ENCODE results near the gene PPP1CB.
"Not testable (repeated sequence)": the region's sequence is repeated elsewhere in the genome, so short reads cannot be mapped to it uniquely, and the experiment has no call there.

PPP1CB gene

GRCh38 chr2:28772351-28772750 is 20.7 kb downstream of the PPP1CB start:
- in situ Hi-C loops (cut with MboI; ENCODE audit: low sequenced_read_pairs): no loop called here

GRCh38 chr2:28776471-28776870 is 24.8 kb downstream of the PPP1CB start:
- in situ Hi-C loops (cut with MboI; ENCODE audit: low sequenced_read_pairs): no loop called here

- in situ Hi-C loops (cut with MboI; ENCODE audit: low sequenced_read_pairs): no loop called here
These were observed 26.8 kb downstream of the PPP1CB start for GRCh38 chr2:28778392-28778791.

GRCh38 chr2:28779001-28779400 is 27.4 kb downstream of the PPP1CB start:
- in situ Hi-C loops (cut with MboI; ENCODE audit: low sequenced_read_pairs): no loop called here

- in situ Hi-C loops (cut with MboI; ENCODE audit: low sequenced_read_pairs): no loop called here
These were observed 28.9 kb downstream of the PPP1CB start for GRCh38 chr2:28780496-28780895.

- in situ Hi-C loops (cut with MboI; ENCODE audit: low sequenced_read_pairs): no loop called here
These were observed 30.8 kb downstream of the PPP1CB start for GRCh38 chr2:28782423-28782822.

- in situ Hi-C loops (cut with MboI; ENCODE audit: low sequenced_read_pairs): not testable (repeated sequence)
These were observed 32.9 kb downstream of the PPP1CB start for GRCh38 chr2:28784570-28784969.

- in situ Hi-C loops (cut with MboI; ENCODE audit: low sequenced_read_pairs): no loop called here
These were observed 45.0 kb downstream of the PPP1CB start for GRCh38 chr2:28796620-28797019.

- in situ Hi-C loops (cut with MboI; ENCODE audit: low sequenced_read_pairs): loop anchor here (25.0 kb wide), 1 partner anchor 411 kb away; no protein-coding TSS in a partner anchor
These were observed 50.1 kb downstream of the PPP1CB start for GRCh38 chr2:28801726-28802125.

GRCh38 chr2:28802975-28803429 is 51.4 kb downstream of the PPP1CB start:
- in situ Hi-C loops (cut with MboI; ENCODE audit: low sequenced_read_pairs): loop anchor here (25.0 kb wide), 1 partner anchor 409 kb away; no protein-coding TSS in a partner anchor

GRCh38 chr2:28809927-28810326 is 58.3 kb downstream of the PPP1CB start:
- in situ Hi-C loops (cut with MboI; ENCODE audit: low sequenced_read_pairs): loop anchor here (25.0 kb wide), 1 partner anchor 402 kb away; no protein-coding TSS in a partner anchor

- in situ Hi-C loops (cut with MboI; ENCODE audit: low sequenced_read_pairs): loop anchor here (25.0 kb wide), 1 partner anchor 402 kb away; no protein-coding TSS in a partner anchor
These were observed 59.0 kb downstream of the PPP1CB start, which contains the start of gene SPDYA for GRCh38 chr2:28810384-28811285. SPDYA (plus strand) TSS chr2:28810834; CDS start chr2:28816015, 5,181 bp downstream.

GRCh38 chr2:28818053-28818452 is 66.4 kb downstream of the PPP1CB start:
- in situ Hi-C loops (cut with MboI; ENCODE audit: low sequenced_read_pairs): loop anchor here (25.0 kb wide), 1 partner anchor 394 kb away; no protein-coding TSS in a partner anchor

- in situ Hi-C loops (cut with MboI; ENCODE audit: low sequenced_read_pairs): loop anchor here (25.0 kb wide), 1 partner anchor 391 kb away; no protein-coding TSS in a partner anchor
These were observed 69.8 kb downstream of the PPP1CB start for GRCh38 chr2:28821295-28821958.

GRCh38 chr2:28822036-28822435 is 70.4 kb downstream of the PPP1CB start:
- in situ Hi-C loops (cut with MboI; ENCODE audit: low sequenced_read_pairs): loop anchor here (25.0 kb wide), 1 partner anchor 390 kb away; no protein-coding TSS in a partner anchor

GRCh38 chr2:28824207-28824606 is 72.6 kb downstream of the PPP1CB start:
- in situ Hi-C loops (cut with MboI; ENCODE audit: low sequenced_read_pairs): loop anchor here (25.0 kb wide), 1 partner anchor 388 kb away; no protein-coding TSS in a partner anchor

- in situ Hi-C loops (cut with MboI; ENCODE audit: low sequenced_read_pairs): loop anchor here (25.0 kb wide), 1 partner anchor 387 kb away; no protein-coding TSS in a partner anchor
These were observed 73.2 kb downstream of the PPP1CB start for GRCh38 chr2:28824870-28825269.

- in situ Hi-C loops (cut with MboI; ENCODE audit: low sequenced_read_pairs): no loop called here
These were observed 76.8 kb downstream of the PPP1CB start for GRCh38 chr2:28828382-28828781.

- in situ Hi-C loops (cut with MboI; ENCODE audit: low sequenced_read_pairs): no loop called here
These were observed 82.3 kb downstream of the PPP1CB start for GRCh38 chr2:28833740-28834470.

- in situ Hi-C loops (cut with MboI; ENCODE audit: low sequenced_read_pairs): no loop called here
These were observed 84.2 kb downstream of the PPP1CB start for GRCh38 chr2:28835781-28836180.
